Omental fat pad (tissue), 4 donors: ENCODE measurements around the gene ERP29. TPM values are rescaled to one million over a fixed set of nuclear protein-coding genes. Genes with fewer than 3 reads are reported as not detected.

ENCODE experiments used
- ATAC-seq: fragments of 150-250 bp; one replicate; pipeline ENCODE4 v1.9.1; 2016; ENCODE audit warnings: mild to moderate bottlenecking, moderate library complexity; ENCODE audit not compliant: low FRiP score
- DNase-seq: peaks from one replicate; pipeline ENCODE4 v3.0.0-alpha.2; 2019; ENCODE audit warnings: low spot score
- CTCF ChIP-seq, 3 donors: fragments of 450-650 bp; IDR thresholded peaks; one replicate each; pipeline ENCODE4 v1.5.1; 2016 to 2017; ENCODE audit warnings: antibody characterized with exemption in 3 of 3, mild to moderate bottlenecking in 3 of 3, moderate library complexity in 2 of 3
- total RNA-seq, 4 donors: library from RNA; depleted of rRNA; stranded (reverse); fragments of >200 nt; gene quantifications; one replicate each; pipeline ENCODE4 v1.1.0, GENCODE V29; 2016

ERP29 gene
- total RNA-seq, 4 donors from 2014 or later: 28.6 to 39.7 (median 32.3) TPM

- no peak for ATAC-seq
- TF ChIP-seq CTCF (IDR thresholded peaks at IDR 0.05): no peak
- no peak for DNase-seq
These were observed 34.7 kb upstream of the ERP29 start for GRCh38 chr12:111978545-111978944.

- TF ChIP-seq CTCF (IDR thresholded peaks at IDR 0.05): no peak
- DNase-seq (no peak), ATAC-seq (no peak)
These were observed 32.6 kb upstream of the ERP29 start for GRCh38 chr12:111980598-111980997.

GRCh38 chr12:111981987-111982386 is 31.2 kb upstream of the ERP29 start:
- ATAC-seq (no peak), DNase-seq (no peak)
- no peak for TF ChIP-seq CTCF (IDR thresholded peaks at IDR 0.05)

- ATAC-seq (no peak), DNase-seq (no peak)
- no peak for TF ChIP-seq CTCF (IDR thresholded peaks at IDR 0.05)
These were observed 28.4 kb upstream of the ERP29 start for GRCh38 chr12:111984820-111985219.

GRCh38 chr12:111991535-111991934 is 21.7 kb upstream of the ERP29 start:
- DNase-seq: no peak
- TF ChIP-seq CTCF (IDR thresholded peaks at IDR 0.05): no peak
- no peak for ATAC-seq

- no peak for DNase-seq
- TF ChIP-seq CTCF (IDR thresholded peaks at IDR 0.05): no peak
- no peak for ATAC-seq
These were observed 21.3 kb upstream of the ERP29 start for GRCh38 chr12:111991946-111992345.

- no peak for ATAC-seq
- DNase-seq: no peak
- TF ChIP-seq CTCF (IDR thresholded peaks at IDR 0.05): no peak
These were observed 20.8 kb upstream of the ERP29 start for GRCh38 chr12:111992464-111992863.
